ENCODE measurements around the gene CTXND1. TPM values are rescaled to one million over a fixed set of nuclear protein-coding genes. Genes with fewer than 3 reads are reported as not detected.

Gene CTXND1
- total and polyA plus RNA-seq, 2 of the 8 experiments (the other 6 are each of a cell fraction or from before 2014, with no cell fraction given) = 0.03 TPM; not detected in 1

- TF ChIP-seq CHD7 (IDR thresholded peaks at IDR 0.05; ENCODE audit: insufficient replicate concordance, low read length) (no peak), JUND (IDR thresholded peaks at IDR 0.05; ENCODE audit: low read length) (no peak), CHD2 (IDR thresholded peaks at IDR 0.05; ENCODE audit: low read length) (no peak), RAD21 (IDR thresholded peaks at IDR 0.05 in 1 of 2, conservative IDR thresholded peaks at IDR 0.05 in 1 of 2; ENCODE audit: low read depth in 2 of 2, low read length in 2 of 2) (no peak), ATF3 (IDR thresholded peaks at IDR 0.05; ENCODE audit: insufficient read depth, low read depth, low read length) (no peak), NANOG (IDR thresholded peaks at IDR 0.05; ENCODE audit: insufficient read depth, low read depth, low read length, poor library complexity, severe bottlenecking) (no peak), SRF (IDR thresholded peaks at IDR 0.05; ENCODE audit: low read depth, low read length) (no peak), KDM4A (IDR thresholded peaks at IDR 0.05; ENCODE audit: low read depth, low read length, severe bottlenecking) (no peak), JUN (IDR thresholded peaks at IDR 0.05; ENCODE audit: low read depth, low read length) (no peak)
Measured at GRCh38 chr15:80219955-80220354, 32.1 kb downstream of the CTXND1 start (continued).

All from H1 (cell line).